IPS-20b (cell line): Measurements from ENCODE around the gene ECM1.

Source experiments
- H3K27ac ChIP-seq: one replicate; pipeline ENCODE4 v1.5.1; 2013; ENCODE audit warnings: low read length
- H3K27me3 ChIP-seq: 2 replicates; pipeline ENCODE4 v1.6.1; 2013; ENCODE audit warnings: mild to moderate bottlenecking, low read length, inconsistent platforms; ENCODE audit not compliant: insufficient read depth
- H3K36me3 ChIP-seq: 2 replicates; pipeline ENCODE4 v1.6.1; 2013; ENCODE audit warnings: low read depth, mild to moderate bottlenecking, inconsistent platforms, low read length, moderate library complexity; ENCODE audit not compliant: insufficient read depth
- H3K4me1 ChIP-seq: 2 replicates; pipeline ENCODE4 v1.6.1; 2013; ENCODE audit warnings: mild to moderate bottlenecking, control low read depth, inconsistent platforms, low read length, moderate library complexity; ENCODE audit not compliant: insufficient read depth
- H3K4me3 ChIP-seq: 2 replicates; pipeline ENCODE4 v1.5.1; 2013; ENCODE audit warnings: mild to moderate bottlenecking, low read length, inconsistent platforms
- H3K9ac ChIP-seq: 2 replicates; pipeline ENCODE4 v1.6.1; 2013; ENCODE audit warnings: low read depth, mild to moderate bottlenecking, inconsistent platforms, low read length, moderate library complexity
- H3K9me3 ChIP-seq: 2 replicates; pipeline ENCODE4 v1.6.1; 2013; ENCODE audit warnings: mild to moderate bottlenecking, low read depth, low read length, inconsistent platforms; ENCODE audit not compliant: insufficient read depth

ECM1 gene

DNA sequence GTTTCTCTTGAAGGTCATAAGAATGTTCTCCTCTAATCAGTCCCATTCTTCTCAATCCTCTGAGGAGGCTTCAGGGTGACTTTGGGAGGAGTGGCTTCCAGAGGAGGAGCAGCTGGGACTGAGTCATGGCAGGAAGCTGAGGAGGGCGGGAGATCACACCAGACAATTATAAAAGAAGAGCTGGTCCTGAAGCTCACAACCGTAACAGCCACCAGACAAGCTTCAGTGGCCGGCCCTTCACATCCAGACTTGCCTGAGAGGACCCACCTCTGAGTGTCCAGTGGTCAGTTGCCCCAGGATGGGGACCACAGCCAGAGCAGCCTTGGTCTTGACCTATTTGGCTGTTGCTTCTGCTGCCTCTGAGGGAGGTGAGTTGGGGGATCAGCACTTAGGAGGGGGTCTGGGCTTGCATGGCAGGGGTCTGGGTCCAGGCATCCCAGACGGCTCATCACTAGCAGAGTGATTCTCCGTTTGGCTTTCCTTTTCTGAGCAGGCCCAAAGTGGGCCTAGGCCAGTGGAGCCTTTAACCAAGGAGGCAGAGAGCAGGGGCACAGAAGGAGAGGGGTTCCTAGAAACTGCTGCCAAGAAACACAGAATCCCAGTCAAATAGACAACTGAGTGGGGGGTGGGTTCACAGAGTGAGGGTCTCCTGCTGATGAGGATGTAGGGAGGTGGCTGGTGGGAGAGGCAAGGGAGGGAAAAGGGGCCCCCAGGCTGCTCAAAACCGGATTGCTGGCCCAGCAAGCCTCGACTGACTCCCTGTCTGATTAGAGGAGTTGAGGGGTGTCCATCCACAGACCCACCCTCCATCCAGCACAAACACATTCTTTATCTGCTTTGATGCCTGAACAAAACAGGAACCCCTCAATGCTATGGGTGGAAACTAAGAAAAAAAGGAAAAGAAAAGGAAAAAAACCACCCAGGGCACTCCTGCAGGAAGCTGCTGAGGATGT lies at the start of gene ECM1:
Gene ECM1 (plus strand): TSS at position 198 of the 953 bp plus-strand sequence. CDS start 101 bp downstream, at position 299.
- H3K27me3 ChIP-seq = no peaks in the 10 kb centered on the region
- H3K9ac ChIP-seq = no peak within 1 kb of the TSS; the same call in 1 of the 2 replicates
- no peak within 1 kb of the TSS for H3K27ac ChIP-seq
- H3K36me3 ChIP-seq = peaks cover 39% of the 10 kb centered on the region
- no peaks in the 10 kb centered on the region for H3K9me3 ChIP-seq
- no peak within 1 kb of the TSS for H3K4me3 ChIP-seq
- no peaks in the 10 kb centered on the region; the same call in 1 of the 2 replicates for H3K4me1 ChIP-seq

DNA sequence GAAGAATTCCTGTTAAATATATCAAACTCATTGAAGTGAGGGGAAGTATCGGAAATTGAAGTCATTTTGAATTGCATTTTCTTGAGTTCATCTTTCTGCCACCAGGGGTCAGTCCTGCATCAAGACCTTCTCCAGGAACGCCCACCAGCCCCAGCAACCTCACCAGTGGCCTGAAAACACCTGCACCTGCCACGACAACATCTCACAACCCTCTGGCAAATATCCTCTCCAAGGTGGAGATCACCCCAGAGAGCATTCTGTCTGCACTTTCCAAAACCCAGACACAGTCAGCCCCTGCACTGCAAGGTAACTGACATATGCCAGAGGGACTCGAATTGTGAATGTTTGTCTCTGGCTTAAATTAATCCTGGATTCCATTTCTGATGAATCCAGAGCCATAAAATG lies 43.5 kb upstream of the ECM1 start:
- Histone ChIP-seq H3K27me3 (no peaks in the 10 kb centered on the region), H3K9me3 (no peaks in the 10 kb centered on the region), H3K4me3 (no peak overlapping the region), H3K9ac (no peak overlapping the region), H3K27ac (no peak overlapping the region), H3K36me3 (peaks cover 63% of the 10 kb centered on the region), H3K4me1 (no peaks in the 10 kb centered on the region)

DNA sequence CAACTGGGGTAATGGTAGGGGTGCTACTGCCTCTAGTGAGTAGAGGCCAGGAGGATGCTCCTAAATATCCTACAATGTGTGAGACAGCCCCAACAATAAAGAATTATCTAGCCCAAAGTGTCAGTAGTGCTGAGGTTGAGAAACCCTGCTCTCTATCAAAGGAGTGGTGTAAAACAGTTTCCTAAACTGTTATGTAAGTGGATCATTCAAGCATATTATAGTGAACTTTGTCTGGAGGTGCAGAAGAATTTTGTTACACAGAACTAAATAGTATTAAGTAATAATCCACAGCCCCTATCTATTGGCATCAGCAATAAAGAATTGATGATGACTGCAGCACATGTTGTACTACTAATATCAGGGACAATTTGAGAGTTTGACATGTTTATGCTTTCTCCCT lies 40.9 kb upstream of the ECM1 start:
- no peak overlapping the region for H3K4me3 ChIP-seq
- H3K9ac ChIP-seq = no peak overlapping the region
- no peaks in the 10 kb centered on the region for H3K27me3 ChIP-seq
- peaks cover 68% of the 10 kb centered on the region for H3K36me3 ChIP-seq
- peaks cover 3% of the 10 kb centered on the region for H3K4me1 ChIP-seq
- H3K9me3 ChIP-seq = no peaks in the 10 kb centered on the region
- H3K27ac ChIP-seq = no peak overlapping the region

DNA sequence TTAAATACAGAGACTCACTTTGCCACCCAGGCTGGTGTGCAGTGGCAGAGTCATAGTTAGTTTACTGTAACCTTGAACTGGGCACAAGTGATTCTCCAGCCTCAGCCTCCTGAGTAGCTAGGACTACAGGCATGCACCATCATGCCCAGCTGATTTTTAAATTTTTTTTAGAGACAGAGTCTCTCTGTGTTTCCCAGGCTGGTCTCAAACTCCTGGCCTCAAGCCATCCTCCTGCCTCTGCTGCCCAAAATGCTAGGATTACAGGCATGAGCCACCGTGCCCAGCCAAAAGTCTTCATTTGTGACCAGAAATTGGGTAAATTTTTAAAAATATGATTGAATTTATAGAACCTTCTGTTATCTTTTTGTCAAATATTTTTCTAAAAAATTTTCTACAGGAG lies 38.6 kb upstream of the ECM1 start:
- H3K9ac ChIP-seq = no peak overlapping the region
- no peaks in the 10 kb centered on the region for H3K27me3 ChIP-seq
- no peak overlapping the region for H3K4me3 ChIP-seq
- peaks cover 80% of the 10 kb centered on the region for H3K36me3 ChIP-seq
- H3K4me1 ChIP-seq = peaks cover 9% of the 10 kb centered on the region
- no peak overlapping the region for H3K27ac ChIP-seq
- no peaks in the 10 kb centered on the region for H3K9me3 ChIP-seq

DNA sequence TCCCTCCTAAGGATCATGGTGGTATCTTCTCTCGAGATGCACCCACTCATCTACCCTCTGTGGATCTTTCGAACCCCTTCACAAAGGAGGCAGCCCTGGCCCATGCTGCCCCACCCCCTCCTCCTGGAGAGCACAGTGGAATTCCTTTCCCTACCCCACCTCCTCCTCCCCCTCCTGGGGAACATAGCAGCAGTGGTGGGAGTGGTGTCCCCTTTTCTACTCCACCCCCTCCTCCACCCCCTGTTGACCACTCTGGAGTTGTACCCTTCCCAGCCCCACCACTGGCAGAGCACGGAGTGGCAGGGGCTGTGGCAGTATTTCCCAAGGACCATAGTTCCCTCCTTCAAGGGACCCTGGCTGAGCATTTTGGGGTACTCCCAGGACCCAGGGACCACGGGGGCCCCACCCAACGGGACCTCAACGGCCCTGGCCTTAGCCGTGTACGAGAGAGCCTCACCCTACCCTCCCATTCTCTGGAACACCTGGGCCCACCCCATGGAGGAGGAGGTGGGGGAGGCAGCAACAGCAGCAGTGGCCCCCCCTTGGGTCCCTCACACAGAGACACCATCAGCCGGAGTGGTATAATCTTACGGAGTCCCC lies 35.2 kb upstream of the ECM1 start:
- Histone ChIP-seq H3K9me3 (no peaks in the 10 kb centered on the region), H3K4me1 (peaks cover 9% of the 10 kb centered on the region), H3K27ac (no peak overlapping the region), H3K27me3 (no peaks in the 10 kb centered on the region), H3K9ac (no peak overlapping the region), H3K36me3 (peaks cover 52% of the 10 kb centered on the region), H3K4me3 (no peak overlapping the region)

DNA sequence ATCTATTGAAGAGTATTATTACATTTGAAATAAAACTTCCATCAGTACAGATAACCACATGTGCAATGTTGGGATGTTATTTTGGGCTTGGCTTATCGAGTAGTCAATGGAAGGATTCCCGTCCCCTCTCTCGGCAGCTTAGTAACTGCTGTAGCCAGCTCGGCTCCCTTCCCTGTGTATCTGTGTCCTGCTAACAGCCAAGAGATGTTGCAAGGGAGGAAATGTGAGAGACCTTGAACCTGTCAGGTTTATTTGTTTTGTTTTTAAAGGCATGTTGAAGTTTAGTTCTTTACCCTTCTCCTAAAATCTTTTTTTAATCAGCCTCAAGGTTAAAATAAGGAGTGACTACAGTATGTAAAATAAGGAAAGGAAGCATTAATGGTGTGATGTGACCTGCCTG lies 34.2 kb upstream of the ECM1 start:
- Histone ChIP-seq H3K9ac (no peak overlapping the region), H3K9me3 (no peaks in the 10 kb centered on the region), H3K27me3 (no peaks in the 10 kb centered on the region), H3K4me1 (peaks cover 9% of the 10 kb centered on the region), H3K4me3 (no peak overlapping the region), H3K36me3 (peaks cover 45% of the 10 kb centered on the region), H3K27ac (no peak overlapping the region)

DNA sequence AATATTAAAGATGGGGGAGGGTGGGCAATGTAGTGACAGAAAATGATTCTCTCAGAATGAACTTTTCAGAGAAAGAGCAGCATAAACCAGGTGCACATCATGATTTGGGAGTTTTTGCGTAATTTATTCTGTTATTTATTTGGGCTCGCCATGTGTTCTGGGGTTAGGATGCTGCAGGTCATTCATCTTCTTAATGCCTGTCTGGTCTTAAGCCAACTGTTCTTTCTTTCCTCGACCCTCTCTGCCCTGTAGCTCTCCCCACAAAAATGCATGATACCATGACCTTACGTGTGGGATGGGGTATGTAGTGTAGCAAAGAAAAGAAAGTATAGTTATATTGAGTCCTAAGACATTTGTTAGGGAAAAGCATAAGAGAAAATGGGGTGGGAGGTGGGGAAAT lies 33.0 kb upstream of the ECM1 start:
- peaks cover 41% of the 10 kb centered on the region for H3K36me3 ChIP-seq
- H3K4me1 ChIP-seq = peaks cover 9% of the 10 kb centered on the region
- no peak overlapping the region for H3K27ac ChIP-seq
- H3K27me3 ChIP-seq = peaks cover 8% of the 10 kb centered on the region
- H3K9ac ChIP-seq = no peak overlapping the region
- H3K9me3 ChIP-seq = no peaks in the 10 kb centered on the region
- no peak overlapping the region for H3K4me3 ChIP-seq

DNA sequence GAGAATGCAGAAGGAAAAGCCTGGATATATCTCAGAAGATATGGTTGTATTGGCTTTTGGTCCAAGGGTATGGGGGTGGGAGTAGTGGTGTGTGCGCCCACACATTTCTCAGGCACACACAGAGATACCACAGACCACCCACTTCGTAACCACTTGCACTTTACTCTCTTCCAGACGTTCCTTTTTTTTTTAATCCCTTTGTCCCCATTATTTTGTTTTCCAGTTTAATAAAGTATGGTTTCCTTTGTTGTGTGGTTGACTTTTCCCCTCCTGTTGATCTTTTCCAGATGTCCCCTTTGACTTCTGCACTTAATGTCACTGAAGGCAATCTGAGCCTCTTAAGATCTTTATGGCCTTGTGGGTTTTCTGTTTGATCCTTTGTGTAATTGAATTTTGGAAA lies 31.2 kb upstream of the ECM1 start:
- Histone ChIP-seq H3K36me3 (peaks cover 22% of the 10 kb centered on the region), H3K9me3 (no peaks in the 10 kb centered on the region), H3K4me3 (no peak overlapping the region), H3K4me1 (peaks cover 7% of the 10 kb centered on the region), H3K9ac (no peak overlapping the region; the same call in 1 of the 2 replicates), H3K27ac (no peak overlapping the region), H3K27me3 (peaks cover 10% of the 10 kb centered on the region)

DNA sequence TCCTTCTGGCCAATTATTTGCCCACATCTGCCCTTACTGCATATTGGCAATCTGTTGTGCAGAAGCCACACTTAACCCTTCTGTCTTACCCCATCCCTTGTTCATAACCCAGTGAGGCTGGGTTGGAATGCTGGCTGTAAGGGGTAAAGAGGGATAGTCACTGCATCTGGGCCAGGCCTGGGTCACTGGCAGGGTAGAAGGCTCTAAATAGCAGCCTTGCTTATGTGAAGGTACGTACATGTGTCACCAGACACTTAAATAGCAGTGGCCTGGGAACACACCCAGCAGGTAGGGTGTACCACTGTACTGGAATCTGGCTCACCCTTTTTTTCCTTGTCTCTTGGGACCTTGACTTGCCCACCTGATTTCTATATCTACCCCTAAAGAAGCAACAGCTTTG lies 30.6 kb upstream of the ECM1 start:
- H3K4me1 ChIP-seq = peaks cover 2% of the 10 kb centered on the region; the same call in 1 of the 2 replicates
- H3K9me3 ChIP-seq = no peaks in the 10 kb centered on the region
- no peak overlapping the region for H3K4me3 ChIP-seq
- H3K27ac ChIP-seq = no peak overlapping the region
- H3K36me3 ChIP-seq = peaks cover 17% of the 10 kb centered on the region
- H3K27me3 ChIP-seq = peaks cover 10% of the 10 kb centered on the region
- H3K9ac ChIP-seq = no peak overlapping the region; the same call in 1 of the 2 replicates

DNA sequence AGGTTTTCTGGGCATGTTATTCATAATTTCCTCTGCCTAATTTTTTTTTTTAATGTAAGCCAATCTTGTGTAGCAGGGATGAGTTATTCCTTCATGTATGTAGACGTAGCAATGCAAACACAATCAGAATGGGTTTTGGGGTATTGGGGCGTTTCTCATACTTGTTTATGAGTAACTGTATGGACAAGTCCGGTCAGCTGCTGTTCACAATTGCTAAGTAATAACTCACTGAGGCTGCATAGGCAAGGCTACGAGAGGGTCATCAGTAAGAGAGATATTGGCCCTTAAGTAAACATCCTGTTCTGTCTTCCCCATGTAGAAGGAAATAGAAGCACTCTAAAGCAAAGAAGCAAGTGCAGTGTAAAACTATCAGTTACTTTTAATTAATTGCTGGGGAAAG lies 30.2 kb upstream of the ECM1 start:
- no peaks in the 10 kb centered on the region; the same call in 1 of the 2 replicates for H3K4me1 ChIP-seq

DNA sequence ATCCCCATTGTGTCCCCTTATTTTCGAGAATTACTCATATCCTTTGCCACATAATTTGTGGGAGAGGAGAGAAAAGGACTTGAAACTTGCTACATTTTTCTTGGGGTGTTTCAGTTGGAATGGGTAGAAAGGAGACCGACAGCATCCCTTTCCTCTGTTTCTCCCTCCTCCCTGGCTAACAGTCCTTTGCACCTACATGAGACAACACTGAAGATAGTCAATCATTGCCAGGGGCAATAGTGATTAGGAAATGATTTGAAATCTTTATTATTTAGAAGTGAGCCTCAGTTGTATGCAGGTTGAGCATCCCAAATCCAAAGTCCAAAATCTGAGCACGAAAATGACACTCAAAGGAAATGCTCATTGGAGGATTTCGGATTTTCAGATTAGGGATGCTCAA lies 28.5 kb upstream of the ECM1 start:
- Histone ChIP-seq H3K4me3 (no peak overlapping the region), H3K27me3 (peaks cover 10% of the 10 kb centered on the region), H3K27ac (no peak overlapping the region), H3K4me1 (no peaks in the 10 kb centered on the region), H3K9me3 (no peaks in the 10 kb centered on the region), H3K36me3 (no peaks in the 10 kb centered on the region), H3K9ac (no peak overlapping the region)

More for the DNA sequence above, 30.2 kb upstream of the ECM1 start:
- Histone ChIP-seq H3K27me3 (peaks cover 10% of the 10 kb centered on the region), H3K9me3 (no peaks in the 10 kb centered on the region), H3K36me3 (peaks cover 13% of the 10 kb centered on the region), H3K27ac (no peak overlapping the region), H3K9ac (no peak overlapping the region), H3K4me3 (no peak overlapping the region)

DNA sequence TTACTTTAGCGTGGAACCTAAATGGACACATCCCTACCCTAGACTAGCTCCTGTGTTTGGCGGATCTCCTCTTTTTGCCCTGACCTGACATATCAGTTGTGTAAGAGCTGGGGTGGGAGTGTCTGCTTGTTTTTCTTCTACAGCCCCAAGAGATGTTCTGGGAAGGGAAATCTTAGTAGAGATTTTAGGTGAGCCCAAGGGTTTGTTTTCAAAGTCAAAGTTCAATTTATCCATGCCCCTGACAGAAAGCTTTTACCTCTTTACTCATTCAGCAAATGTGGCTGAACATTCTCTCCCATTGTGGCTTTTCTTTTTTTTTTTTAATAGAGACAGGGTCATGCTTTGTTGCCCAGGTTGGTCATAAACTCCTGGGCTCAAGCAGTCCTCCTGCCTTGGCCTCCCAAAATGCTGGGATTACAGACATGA lies 28.0 kb upstream of the ECM1 start:
- no peak overlapping the region for H3K27ac ChIP-seq
- no peaks in the 10 kb centered on the region for H3K4me1 ChIP-seq
- H3K36me3 ChIP-seq = no peaks in the 10 kb centered on the region
- peaks cover 10% of the 10 kb centered on the region for H3K27me3 ChIP-seq
- no peaks in the 10 kb centered on the region for H3K9me3 ChIP-seq
- no peak overlapping the region for H3K4me3 ChIP-seq
- H3K9ac ChIP-seq = no peak overlapping the region
